Activated CD4-positive, alpha-beta T cell treated with anti-CD3 and anti-CD28 coated beads for 1 hour (primary cell): ENCODE results near the gene TMEM132D.

Experiments used
- DNase-seq: peaks from one replicate; pipeline ENCODE4 v3.0.0-alpha.2; 2020

Gene TMEM132D

DNA sequence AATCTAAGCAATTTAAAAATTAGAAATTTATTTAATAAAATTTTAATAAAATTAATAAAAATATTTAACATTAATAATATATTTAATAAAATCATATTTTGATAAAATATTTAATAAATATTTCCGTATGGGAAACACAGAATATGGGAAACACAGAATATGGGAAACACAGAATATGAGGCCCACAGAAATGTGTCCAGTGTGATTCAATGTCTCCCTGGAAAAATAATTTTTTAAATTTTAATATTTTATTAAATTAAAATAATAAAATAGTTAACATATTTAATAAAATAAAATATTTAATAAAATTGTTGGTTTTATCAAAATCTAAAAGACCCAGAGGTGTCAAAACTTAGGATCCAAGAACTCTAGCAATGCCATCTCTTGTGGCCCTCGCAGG, 186.4 kb downstream of the TMEM132D start:
- DNase-seq = no peak

DNA sequence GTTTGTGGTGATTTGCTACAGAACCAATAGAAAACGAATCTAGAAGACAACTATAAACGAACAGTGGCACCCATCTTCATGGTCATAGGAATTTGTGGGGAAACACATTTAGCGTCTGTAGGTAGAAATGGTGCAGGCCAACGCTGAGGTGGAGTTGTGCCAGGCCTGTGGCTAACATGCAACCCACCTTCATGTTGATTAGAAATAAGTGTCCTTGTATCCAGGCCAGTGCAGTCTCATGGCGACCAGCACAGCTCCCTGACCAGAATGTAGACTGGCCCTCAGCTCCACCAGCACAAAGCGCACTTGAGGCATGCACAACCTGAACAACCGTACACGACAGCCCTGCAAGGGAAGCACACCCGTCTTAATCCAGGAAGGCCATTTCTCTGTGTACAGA, 187.0 kb downstream of the TMEM132D start:
- no peak for DNase-seq

DNA sequence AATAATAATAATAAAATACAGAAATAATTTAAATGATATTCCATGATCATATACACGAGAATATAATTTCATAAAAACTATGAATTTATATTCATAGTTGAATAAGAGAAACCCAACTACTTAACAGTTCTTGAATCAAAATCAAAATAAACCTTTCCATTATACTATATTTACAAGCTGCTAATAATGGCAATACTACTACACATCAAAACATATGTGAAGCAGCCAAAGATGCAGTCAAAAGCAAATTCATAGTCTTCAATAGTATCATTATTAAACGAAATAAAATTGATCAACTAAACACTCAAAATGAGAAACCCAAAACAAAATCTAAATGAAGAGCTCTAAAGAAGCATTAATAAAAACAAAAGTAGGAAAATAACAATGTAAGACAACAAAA, 197.1 kb downstream of the TMEM132D start:
- DNase-seq = no peak

DNA sequence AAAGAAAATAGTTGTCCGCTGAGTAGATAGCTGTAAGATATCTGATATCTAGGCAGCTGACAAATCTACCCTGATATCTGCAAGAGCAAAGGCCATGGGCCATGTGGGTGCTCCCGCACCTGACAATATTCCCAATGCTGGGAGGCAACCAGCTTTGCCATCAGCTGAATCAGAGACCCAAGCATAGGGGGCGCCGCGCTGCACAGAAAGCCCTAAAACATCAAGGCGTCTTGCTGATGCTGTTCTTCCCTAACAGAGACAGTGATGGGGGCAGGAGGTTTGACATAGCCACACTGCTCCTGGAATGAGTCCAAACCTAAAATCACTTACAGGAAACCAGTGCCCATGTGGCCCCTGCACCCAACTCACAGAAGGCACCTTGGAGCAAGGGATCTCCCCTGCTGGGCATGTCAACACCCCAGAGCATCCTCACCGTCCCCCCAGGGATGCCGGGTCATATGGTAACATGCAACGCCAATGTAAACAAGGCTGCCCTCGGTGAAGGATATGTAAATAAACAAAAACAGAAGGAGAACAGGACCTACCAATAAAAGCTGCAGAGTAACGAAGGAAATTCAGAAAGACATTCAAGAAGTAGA, 199.5 kb downstream of the TMEM132D start:
- no peak for DNase-seq

DNA sequence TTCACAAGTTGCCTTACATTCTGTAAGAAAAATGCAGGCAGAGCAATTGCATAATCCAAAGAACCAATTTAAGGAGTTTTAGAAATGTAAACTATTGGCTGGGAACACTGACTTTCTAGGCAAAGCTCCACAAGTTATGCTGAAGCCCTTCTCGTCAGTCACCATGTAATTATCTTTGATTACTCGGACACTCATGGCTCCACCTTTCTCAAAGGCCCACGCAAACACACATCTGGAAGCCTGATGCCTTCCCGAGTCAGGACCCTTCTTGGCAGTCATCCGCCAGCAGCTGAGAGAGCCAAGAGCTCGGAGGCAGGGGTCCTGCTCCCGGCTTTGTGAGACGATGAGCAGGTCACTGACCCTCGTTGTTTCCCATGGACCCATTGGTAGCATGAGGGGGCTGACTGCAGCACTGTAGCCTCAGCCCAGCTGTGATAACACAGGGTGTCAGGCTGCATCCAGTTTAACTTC, 202.2 kb downstream of the TMEM132D start:
- DNase-seq = no peak

DNA sequence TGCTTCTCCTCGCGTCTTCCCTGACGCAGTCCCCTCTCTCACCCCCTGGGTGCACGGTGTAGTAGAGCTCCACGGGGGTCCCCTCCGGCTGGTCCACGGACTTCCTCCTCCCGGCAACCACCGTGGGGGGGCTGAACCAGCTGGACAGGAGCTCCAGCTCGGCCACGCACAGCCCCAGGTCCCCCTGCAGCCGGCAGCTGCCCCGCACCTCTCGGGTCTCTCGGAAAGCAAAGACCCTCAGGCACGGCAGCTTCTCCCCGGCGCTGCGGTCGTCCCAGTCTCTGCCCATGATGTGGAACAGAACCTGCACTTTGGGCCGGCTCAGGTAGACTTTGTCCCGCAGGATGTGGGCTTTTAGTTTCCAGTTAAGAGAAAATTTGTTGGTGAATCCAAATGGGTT, 203.8 kb downstream of the TMEM132D start:
- DNase-seq = no peak

DNA sequence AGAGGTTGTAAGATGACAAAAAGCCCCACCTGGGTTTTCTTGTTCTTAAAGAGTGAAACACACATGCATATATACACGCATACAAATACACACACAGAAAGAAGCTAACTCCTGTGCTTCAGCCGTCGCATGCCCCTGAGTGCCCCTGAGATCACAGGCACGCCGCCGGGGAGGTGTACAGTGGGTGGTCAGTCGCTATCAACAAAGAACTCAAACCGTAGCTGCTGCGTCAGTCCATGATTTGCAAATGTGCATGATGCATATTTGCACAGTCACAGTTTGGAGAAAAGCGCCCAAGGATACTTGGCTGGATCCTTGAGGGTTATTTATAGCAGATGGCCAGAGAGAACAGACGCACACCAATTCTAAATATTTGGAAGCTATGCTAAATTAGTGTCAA, 206.9 kb downstream of the TMEM132D start:
- DNase-seq = no peak

DNA sequence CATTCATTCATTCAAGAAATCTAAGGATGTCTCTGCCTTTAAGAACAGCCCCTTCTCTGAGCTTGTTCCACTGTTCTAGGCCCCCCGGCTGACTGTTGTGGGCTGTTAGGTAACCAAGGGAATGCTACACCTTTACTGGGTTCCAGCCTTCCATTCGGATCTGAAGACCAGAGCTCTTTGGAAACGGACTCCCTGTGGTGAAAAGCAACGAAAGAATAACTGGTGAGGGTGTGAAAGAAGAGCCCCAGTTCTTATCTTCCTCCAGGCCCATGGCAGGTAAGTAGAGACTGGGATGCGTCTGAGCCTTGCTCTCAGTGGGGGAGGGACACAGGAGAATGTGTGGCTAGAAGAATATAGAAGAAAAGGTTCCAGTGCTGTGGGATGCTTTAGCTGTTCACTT, 207.4 kb downstream of the TMEM132D start:
- no peak for DNase-seq

DNA sequence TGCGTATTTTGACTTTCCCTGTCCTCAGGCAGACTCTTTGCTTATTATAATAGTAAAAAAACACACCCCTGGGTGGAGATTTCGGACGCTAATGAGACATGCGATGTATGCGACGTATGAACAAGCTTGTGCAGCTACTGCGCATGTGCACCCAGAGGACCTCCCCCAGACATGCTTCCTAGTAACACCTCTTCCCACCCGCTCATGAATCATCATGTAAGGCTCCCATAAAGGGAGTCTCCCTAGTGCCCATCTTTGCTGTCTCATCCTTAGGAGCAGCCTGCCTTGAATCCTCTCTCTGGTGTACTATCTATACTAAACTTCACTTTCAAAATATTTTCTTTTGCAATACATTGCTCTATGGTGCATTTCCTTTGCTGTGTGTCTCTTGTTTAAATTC, 210.1 kb downstream of the TMEM132D start:
- no peak for DNase-seq

DNA sequence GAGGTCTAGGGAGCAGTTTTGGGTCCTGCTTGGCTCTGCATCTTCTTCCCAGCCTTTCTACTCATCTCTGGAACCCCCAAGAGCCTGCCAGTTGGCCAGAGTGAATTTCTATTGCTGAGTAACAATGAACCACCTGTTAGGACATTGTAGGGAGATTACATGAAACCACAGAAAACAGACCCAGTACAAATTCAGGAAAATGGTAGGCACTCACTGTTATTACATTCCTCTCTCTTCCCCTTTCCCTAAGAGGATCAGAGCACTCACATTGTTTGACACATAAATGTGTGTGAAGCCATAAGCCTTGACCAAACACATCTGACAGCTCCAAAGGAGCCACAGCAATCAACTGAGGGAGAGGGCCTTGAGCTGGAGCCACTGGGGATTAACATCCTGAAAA, 216.1 kb downstream of the TMEM132D start:
- no peak for DNase-seq

DNA sequence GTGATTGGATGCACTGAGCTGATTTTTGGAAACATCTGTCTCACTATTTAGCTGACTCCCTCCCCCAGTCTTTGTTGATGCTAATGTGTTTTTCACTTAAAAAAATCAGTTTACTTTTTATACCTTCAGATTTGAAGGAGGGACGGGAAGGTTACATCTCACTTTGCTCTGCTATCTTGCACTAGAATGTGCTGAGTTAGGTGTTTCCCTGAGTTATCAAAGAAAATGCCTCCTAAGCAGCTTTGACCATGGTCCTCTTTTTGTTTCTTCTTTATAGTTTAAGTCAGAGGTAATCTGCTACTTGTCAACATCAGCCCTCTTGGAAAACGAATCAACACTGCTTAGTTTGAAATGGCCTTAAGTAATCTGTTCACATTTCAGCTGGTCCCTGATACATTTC, 222.0 kb downstream of the TMEM132D start:
- no peak for DNase-seq

DNA sequence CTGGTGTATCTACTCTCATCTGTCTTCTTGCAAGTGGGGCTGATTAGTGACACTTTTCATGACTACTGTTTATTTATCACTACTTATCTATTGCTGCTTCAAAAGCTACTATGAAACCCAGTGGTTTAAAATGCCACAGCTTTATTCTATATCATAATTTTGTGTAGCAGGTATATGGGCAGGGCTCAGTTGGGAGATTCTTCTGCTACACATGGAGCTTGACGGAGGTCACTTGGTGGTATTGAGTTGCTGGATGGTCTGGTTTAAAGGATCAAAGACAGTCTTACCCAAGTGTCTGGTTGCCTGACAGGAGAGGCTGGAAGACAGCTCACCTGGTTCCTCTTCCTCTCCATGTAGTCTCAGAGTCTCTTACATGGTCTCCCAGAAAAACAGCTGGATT, 222.7 kb downstream of the TMEM132D start:
- DNase-seq = no peak

DNA sequence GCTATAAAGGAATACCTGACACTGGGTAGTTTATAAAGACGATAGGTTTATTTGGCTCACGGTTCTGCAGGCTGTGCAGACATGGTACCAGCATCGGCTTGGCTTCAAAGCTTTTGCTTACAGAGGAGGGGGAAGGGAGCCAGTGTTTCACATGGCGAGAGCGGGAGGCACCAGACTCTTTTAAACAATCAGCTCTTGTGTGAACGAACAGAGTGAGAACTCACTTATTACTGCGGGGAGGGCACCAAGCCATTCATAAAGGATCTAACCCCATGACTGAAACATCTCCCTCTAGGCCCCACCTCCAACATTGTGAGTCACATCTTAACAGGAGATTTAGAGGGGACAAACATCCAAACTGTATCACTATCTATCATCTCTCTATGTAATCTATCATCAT, 227.4 kb downstream of the TMEM132D start:
- no peak for DNase-seq

DNA sequence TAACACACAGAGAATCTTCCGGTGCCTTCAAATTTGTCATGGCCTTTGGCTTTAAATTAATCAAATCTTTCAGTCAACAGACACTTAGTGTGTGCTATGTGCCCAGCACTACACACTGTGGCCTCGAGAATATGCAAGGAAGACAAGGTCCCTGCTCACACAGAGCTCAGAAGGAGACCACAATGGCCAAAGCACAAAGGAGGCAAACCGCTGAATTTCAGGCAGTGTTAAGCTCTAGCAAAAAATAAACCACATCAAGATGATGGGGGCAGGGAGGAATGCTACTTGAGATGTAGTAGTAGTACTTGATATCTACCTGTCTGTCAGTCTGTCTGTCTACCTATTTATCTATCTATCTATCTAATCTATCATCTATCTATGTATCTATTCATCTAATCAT, 227.9 kb downstream of the TMEM132D start:
- DNase-seq = no peak

DNA sequence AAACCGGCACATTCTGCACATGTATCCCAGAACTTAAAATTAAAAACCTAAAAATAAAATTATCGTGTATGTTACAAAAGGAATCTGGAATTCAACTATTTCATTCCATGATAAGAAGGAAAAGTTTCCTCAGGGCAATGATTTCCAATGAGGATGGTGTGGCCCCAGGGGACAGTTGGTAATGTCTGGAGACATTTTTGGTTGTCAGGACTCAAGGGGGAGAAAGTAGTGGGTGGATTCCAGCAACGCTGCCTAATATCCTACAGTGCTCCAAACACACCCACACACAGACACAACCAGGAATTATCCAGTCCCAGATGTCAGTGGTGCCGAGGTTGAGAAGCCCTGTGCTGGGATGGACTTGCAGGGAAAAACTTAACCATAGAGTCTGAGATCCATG, 228.3 kb downstream of the TMEM132D start:
- no peak for DNase-seq

DNA sequence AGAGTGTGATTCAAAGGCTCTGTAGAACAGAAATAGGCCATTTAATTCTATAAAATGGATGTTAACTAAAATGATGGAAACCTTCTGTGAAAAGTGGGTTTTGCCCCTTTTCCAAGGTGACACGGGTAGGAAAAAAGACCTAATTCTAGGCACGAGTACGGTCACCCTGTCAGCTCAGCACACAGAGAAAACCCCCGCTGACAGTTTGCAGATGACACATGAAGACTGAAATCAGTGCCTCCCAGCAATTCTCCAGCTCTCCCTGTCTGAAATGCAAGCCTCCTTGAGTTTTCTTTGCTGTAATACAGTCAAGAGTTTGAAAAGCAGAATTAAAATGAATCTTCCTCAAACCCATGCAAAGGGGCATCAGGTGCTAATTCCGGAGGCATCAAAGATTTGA, 230.0 kb downstream of the TMEM132D start:
- DNase-seq = no peak

DNA sequence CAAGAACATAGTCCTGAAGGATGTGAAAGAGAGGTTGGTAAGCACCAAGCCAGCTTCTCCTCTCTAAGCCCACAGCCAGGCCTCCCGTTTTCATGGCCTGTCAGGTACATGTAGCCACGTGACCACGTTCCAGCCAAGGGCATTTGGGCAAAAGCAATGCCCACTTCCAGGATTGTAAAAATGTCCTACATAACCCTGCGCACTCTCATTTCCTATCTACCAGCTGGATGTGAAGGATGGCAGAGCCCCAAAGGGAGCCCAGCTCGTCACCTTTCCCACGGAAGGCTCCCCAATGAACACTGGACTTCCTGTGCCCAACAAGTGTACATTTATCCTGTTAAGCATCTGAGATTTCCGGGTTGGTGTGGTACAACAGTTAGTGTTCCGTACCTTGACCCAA, 231.7 kb downstream of the TMEM132D start:
- DNase-seq = no peak

DNA sequence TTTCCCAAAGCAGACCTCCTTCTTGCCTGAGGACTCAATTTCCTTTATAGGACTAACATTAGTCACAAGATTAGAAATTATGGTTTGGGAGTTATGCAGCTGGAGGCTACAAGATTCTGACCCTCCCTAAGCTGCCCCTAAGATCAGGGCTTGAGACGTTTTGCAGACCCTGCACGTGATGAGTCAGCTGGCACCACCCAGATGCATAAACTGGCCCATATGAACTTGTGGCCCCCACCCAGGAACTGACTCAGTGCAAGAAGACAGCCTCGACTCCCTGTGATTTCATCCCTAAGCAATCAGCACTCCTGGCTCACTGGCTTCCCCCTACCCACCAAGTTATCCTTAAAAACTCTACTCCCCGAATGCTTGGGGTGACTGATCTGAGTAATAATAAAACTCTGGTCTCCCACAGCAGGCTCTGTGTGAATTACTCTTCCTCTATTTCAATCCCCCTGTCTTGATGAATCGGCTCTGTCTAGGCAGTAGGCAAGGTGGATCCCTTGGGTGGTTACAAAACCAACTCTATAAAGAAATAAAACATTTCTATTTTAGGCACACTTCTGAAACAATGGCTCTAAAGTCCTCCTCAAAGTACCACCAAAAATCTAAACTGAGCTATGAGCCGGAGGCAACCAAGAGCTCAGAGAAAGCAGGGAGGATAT, 233.4 kb downstream of the TMEM132D start:
- no peak for DNase-seq

DNA sequence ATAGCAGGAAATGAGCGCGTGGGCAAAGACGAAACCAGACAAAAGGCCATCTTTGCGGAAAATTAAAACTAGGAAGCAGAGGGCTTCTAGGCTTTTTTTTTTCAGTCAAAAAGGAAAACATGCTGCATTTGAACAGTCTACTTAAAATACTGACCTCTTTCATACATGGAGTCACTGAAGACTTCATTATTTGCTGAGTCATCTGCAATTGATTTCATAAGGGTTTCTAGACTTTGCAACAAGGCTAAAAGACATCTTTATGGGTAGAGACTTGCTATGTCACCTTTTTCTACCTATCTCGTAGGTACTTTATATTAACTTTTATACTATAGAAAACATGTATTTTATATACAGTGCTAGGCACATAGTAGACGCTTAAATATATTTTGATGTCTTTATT, 238.4 kb downstream of the TMEM132D start:
- DNase-seq = no peak

DNA sequence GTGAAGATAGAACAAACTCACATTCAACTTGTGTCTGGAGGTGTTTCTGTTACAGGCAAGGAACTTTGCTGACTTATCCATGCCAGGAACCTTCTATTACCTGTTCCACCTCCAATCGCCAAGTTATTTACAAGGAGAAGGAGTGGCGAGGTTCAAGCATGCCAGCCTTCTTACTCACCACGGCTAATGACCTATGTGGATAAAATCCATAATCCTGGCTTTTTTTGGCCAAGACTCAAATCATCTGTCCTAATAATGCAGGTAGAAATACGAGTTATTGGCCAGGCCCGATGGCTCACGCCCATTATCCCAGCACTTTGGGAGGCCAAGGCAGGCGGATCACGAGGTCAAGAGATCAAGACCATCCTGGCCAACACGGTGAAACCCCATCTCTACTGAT, 241.6 kb downstream of the TMEM132D start:
- DNase-seq = no peak

DNA sequence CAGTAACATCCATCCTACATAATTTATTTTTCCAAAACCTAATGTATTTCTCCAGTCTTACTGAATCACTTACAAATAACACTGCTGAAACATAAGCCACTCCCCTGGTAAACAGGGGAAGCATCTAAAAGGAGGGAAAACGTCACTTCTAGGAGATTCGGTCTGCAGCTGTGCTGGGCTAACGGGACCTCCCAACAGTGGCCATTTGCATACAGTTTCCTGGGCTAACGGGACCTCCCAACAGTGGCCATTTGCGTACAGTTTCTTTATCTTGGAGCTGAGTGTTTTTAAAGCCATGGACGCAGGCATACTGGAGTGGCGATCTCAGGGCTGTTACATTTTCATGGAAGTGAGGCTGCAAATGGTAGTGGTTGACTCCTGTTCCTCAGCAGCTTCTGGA, 242.9 kb downstream of the TMEM132D start:
- no peak for DNase-seq

DNA sequence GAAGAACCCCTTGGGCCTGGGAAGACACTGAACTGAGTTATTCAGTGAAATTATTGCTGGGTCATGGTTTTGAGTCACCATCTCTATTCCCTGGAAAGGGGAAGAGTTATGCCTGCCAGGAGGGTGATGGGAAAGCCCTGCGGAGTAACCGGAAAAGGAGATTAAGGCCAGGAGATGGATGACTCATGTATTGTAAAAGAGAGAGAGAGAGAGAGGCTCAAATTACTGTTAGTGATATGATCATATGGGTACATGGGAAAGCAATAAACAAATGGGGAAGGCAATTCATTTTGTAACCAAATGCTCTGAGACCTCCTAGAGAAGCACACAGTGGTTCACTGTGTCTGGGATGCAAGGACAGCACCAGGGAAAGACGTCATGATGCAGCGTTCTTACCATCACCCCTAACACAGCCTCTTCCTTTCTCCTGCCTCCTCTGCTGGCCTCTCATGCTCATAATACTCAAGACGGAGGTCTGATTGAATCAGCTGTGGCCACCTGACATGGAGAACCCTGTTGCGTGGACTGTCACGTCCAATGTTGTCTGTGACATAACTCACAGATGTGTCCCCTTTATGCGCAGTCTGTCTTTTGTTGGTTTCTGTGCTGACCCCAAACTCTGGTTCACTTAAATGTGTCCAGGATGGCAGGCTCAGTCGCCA, 243.7 kb downstream of the TMEM132D start:
- no peak for DNase-seq

DNA sequence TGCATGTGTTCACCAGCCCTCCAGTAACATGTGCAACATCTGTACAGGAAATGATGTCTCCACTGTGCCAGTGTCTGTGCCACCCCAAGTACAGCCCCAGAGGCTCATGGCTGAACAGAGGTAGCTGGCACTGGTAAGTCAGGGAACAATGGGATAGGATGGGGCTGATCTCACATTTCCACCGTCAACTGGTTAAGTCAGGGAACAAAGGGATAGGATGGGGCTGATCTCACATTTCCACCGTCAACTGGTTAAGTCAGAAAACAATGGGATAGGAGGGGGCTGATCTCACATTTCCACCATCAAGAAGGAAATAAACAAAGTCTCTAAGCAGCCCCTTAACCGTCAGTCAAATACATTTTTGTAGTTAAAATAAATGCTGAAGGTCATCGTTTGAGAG, 246.6 kb downstream of the TMEM132D start:
- no peak for DNase-seq

DNA sequence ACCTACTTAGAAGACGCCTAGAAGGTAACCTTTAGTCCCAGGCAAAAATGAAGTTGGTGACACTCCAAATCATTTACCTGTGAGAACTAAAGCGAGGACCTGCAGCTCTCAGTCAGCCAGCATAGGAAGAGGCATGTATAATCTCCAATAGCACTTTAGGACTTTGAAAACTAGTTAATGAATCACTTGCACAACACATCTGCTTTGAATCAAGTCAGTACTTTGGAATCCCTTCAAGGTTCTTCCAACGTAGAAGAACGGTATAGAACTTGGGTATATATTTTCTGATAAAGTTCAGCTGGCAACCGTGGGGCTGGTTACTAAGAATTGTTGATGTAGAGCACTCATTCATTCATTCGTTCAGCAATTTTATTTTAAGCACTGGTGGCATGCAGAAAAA, 251.9 kb downstream of the TMEM132D start:
- DNase-seq = no peak

DNA sequence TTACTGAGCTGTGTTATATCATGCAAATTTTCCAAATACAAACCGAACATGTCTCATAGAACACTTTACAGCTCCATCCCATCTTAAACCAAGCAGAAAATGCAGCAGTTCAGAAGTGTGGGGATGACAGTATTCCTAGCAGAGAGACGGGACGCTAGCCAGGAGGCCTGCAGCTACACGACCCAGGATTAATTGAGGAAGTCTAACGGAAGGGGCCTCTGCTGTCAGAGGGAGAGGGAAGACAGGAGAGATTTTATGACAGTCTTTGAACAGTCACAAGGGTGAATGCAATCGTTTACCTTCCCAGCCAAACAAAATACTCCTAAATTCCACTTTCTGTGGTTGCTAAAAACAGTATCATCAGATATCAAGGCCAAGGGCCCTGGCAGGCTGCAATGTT, 261.9 kb downstream of the TMEM132D start:
- no peak for DNase-seq
